CD4-positive, alpha-beta T cell treated with Interleukin-15 for 1 hour (primary cell): ENCODE measurements around the gene TTLL3.
A peak's percentile ranks its signal among the peaks of the same experiment; 100 is the strongest.

Experiments used
- DNase-seq: peaks from one replicate; pipeline ENCODE4 v3.0.0-alpha.2; 2020

Gene TTLL3

GRCh38 chr3:9781978-9782603, 28.0 kb upstream of the TTLL3 start:
- no peak for DNase-seq

GRCh38 chr3:9782770-9783169, 27.3 kb upstream of the TTLL3 start:
- DNase-seq = no peak

- DNase-seq = no peak
Observed at GRCh38 chr3:9783954-9784353, 26.1 kb upstream of the TTLL3 start.

- DNase-seq = no peak
Observed at GRCh38 chr3:9784965-9785364, 25.1 kb upstream of the TTLL3 start.

GRCh38 chr3:9785602-9786001, 24.5 kb upstream of the TTLL3 start:
- no peak for DNase-seq

GRCh38 chr3:9786209-9786739, 23.8 kb upstream of the TTLL3 start:
- DNase-seq = no peak

GRCh38 chr3:9786825-9787669, 23.0 kb upstream of the TTLL3 start:
- no peak for DNase-seq

GRCh38 chr3:9787714-9788113, 22.3 kb upstream of the TTLL3 start:
- no peak for DNase-seq

GRCh38 chr3:9791127-9791526, 18.9 kb upstream of the TTLL3 start:
- DNase-seq = no peak

- DNase-seq = no peak
Observed at GRCh38 chr3:9791790-9792404, 18.2 kb upstream of the TTLL3 start.

GRCh38 chr3:9792405-9793160, 17.5 kb upstream of the TTLL3 start, which contains the start of the genes ARPC4 and TADA3:
Gene ARPC4 (plus strand): TSS chr3:9793082. CDS start chr3:9793122, 40 bp downstream.
Gene TADA3 (minus strand): TSS chr3:9792473. CDS start chr3:9791466, 1,007 bp downstream.
- DNase-seq = peak; percentile 93

GRCh38 chr3:9793161-9793781, 16.8 kb upstream of the TTLL3 start:
- peak; percentile 32 for DNase-seq

- DNase-seq = no peak
Observed at GRCh38 chr3:9794400-9794799, 15.7 kb upstream of the TTLL3 start.

GRCh38 chr3:9795207-9795606, 14.9 kb upstream of the TTLL3 start:
- peak; percentile 36 for DNase-seq

- DNase-seq = no peak
Observed at GRCh38 chr3:9797196-9797945, 12.7 kb upstream of the TTLL3 start.

- no peak for DNase-seq
Observed at GRCh38 chr3:9800529-9800928, 9.5 kb upstream of the TTLL3 start.

- DNase-seq = no peak
Observed at GRCh38 chr3:9803494-9803893, 6.6 kb upstream of the TTLL3 start.

- no peak for DNase-seq
Observed at GRCh38 chr3:9804996-9805395, 5.1 kb upstream of the TTLL3 start.

GRCh38 chr3:9806137-9806536, 3.9 kb upstream of the TTLL3 start:
- no peak for DNase-seq

GRCh38 chr3:9806688-9807589, 3.1 kb upstream of the TTLL3 start:
- DNase-seq = no peak

GRCh38 chr3:9807981-9808344, 2.1 kb upstream of the TTLL3 start:
- no peak for DNase-seq
